H1 (cell line): Measurements from ENCODE around the gene DNAH10. TPM values are rescaled to one million over a fixed set of nuclear protein-coding genes. Genes with fewer than 3 reads are reported as not detected.

Source experiments
- CTCF ChIA-PET: fragments of 300-600 bp; sonication (Branson Sonifier 250); formaldehyde crosslinking; loops from one replicate; lab custom pipeline; 2021; ENCODE audit not compliant: partially characterized antibody; lab: Charles Lee
- POLR2A ChIA-PET: fragments of 300-600 bp; sonication (Branson Sonifier 250); formaldehyde crosslinking; loops from one replicate; lab custom pipeline; 2021; ENCODE audit warnings: inconsistent platforms; ENCODE audit not compliant: partially characterized antibody; lab: Charles Lee
- DNase-seq, 2 experiments: peaks; one replicate each; pipeline versions ENCODE4 v3.0.0 to v3.0.0-alpha.2; 2010 to 2022; ENCODE audit warnings: low spot score in 2 of 2, low read depth in 1 of 2, mixed read lengths in 1 of 2
- FAIRE-seq: peaks from 2 replicates; lab custom pipeline; 2011; peaks lifted over from hg19 to GRCh38; lab: Jason Lieb, UNC
- H2AFZ ChIP-seq: 2 replicates; pipeline ENCODE4 v1.8.1; 2012; ENCODE audit warnings: low read length, inconsistent platforms
- H2AK5ac ChIP-seq: 2 replicates; pipeline ENCODE4 v1.6.1; 2013; ENCODE audit warnings: low read depth, low read length
- H2BK120ac ChIP-seq: replicated peaks from 2 replicates; pipeline ENCODE3; 2013; ENCODE audit warnings: low read depth, low read length, inconsistent platforms
- H2BK12ac ChIP-seq: 2 replicates; pipeline ENCODE4 v1.6.1; 2013; ENCODE audit warnings: low read depth, low read length
- H2BK15ac ChIP-seq: 2 replicates; pipeline ENCODE4 v1.6.1; 2013; ENCODE audit warnings: low read length
- H2BK20ac ChIP-seq: 2 replicates; pipeline ENCODE4 v1.6.1; 2013; ENCODE audit warnings: low read length
- H2BK5ac ChIP-seq: 2 replicates; pipeline ENCODE4 v1.6.1; 2013; ENCODE audit warnings: low read depth, low read length
- H3K14ac ChIP-seq: 2 replicates; pipeline ENCODE4 v1.6.1; 2013; ENCODE audit warnings: inconsistent platforms; ENCODE audit not compliant: insufficient read length
- H3K18ac ChIP-seq: 2 replicates; pipeline ENCODE4 v1.6.1; 2013; ENCODE audit warnings: low read length; ENCODE audit errors: extremely low read depth
- H3K23ac ChIP-seq: 2 replicates; pipeline ENCODE4 v1.6.1; 2013; ENCODE audit warnings: inconsistent platforms; ENCODE audit not compliant: insufficient read length
- H3K23me2 ChIP-seq: 2 replicates; pipeline ENCODE4 v1.6.1; 2013; ENCODE audit warnings: low read depth, low read length
- H3K27ac ChIP-seq: 2 replicates; pipeline ENCODE4 v1.6.1; 2011; ENCODE audit warnings: low read depth, low read length, inconsistent platforms
- H3K27me3 ChIP-seq, 4 experiments: replicated peaks in 1 of 4; 1 replicate in 1 of 4; 2 replicates in 3 of 4; pipeline versions ENCODE4 v1.6.1 to v1.8.1; 2011 to 2013; ENCODE audit warnings: low read length in 3 of 4, mild to moderate bottlenecking in 3 of 4, inconsistent platforms in 2 of 4, mixed read lengths in 2 of 4, moderate library complexity in 1 of 4; ENCODE audit not compliant: control insufficient read depth in 3 of 4, insufficient read depth in 3 of 4; ENCODE audit errors: extremely low read depth in 1 of 4
- H3K36me3 ChIP-seq, 4 experiments: 2 replicates each; pipeline versions ENCODE4 v1.6.1 to v1.8.1; 2011 to 2013; ENCODE audit warnings: mild to moderate bottlenecking in 4 of 4, low read length in 3 of 4, moderate library complexity in 2 of 4, control low read depth in 1 of 4, inconsistent platforms in 1 of 4; ENCODE audit not compliant: insufficient read depth in 4 of 4, control insufficient read depth in 2 of 4
- H3K4ac ChIP-seq: replicated peaks from 2 replicates; pipeline ENCODE3; 2013; ENCODE audit warnings: low read length, low read depth, mixed read lengths, inconsistent platforms; ENCODE audit not compliant: insufficient read length
- H3K4me1 ChIP-seq, 4 experiments: replicated peaks in 1 of 4; 1 replicate in 1 of 4; 2 replicates in 3 of 4; pipeline versions ENCODE4 v1.6.1 to v1.8.1; 2011 to 2013; ENCODE audit warnings: low read length in 3 of 4, inconsistent platforms in 2 of 4, mixed read lengths in 1 of 4; ENCODE audit not compliant: insufficient read depth in 4 of 4, control insufficient read depth in 3 of 4
- H3K4me2 ChIP-seq, 2 experiments: 2 replicates each; pipeline versions ENCODE4 v1.6.1 to v1.8.1; 2011 to 2013; ENCODE audit warnings: low read depth in 2 of 2, low read length in 2 of 2, control low read depth in 1 of 2, inconsistent platforms in 1 of 2, mild to moderate bottlenecking in 1 of 2; ENCODE audit not compliant: insufficient read depth in 1 of 2
- H3K4me3 ChIP-seq, 4 experiments: fragments of 200-600, 300-600 bp in 1 of 4; sonication (generic), shearing (Covaris generic), sonication (Bioruptor Twin) in 1 of 4; 2 replicates each; pipeline versions ENCODE4 v1.5.1 to v1.8.1; 2011 to 2016; ENCODE audit warnings: low read length in 4 of 4, low read depth in 3 of 4, control low read depth in 2 of 4, inconsistent platforms in 2 of 4, mild to moderate bottlenecking in 2 of 4, mixed read lengths in 1 of 4, moderate library complexity in 1 of 4; ENCODE audit not compliant: insufficient read depth in 2 of 4; ENCODE audit errors: extremely low read depth in 1 of 4
- H3K56ac ChIP-seq: replicated peaks from 2 replicates; pipeline ENCODE3; 2013; ENCODE audit warnings: low read depth, mild to moderate bottlenecking, mixed read lengths, low read length, inconsistent platforms; ENCODE audit not compliant: insufficient read length
- H3K79me1 ChIP-seq: 2 replicates; pipeline ENCODE4 v1.6.1; 2013; ENCODE audit warnings: low read depth, low read length, control low read depth
- H3K79me2 ChIP-seq, 2 experiments: 2 replicates each; pipeline versions ENCODE4 v1.6.1 to v1.8.1; 2012 to 2013; ENCODE audit warnings: low read length in 2 of 2, mild to moderate bottlenecking in 2 of 2, inconsistent platforms in 1 of 2; ENCODE audit not compliant: insufficient read depth in 2 of 2, control insufficient read depth in 1 of 2
- H3K9ac ChIP-seq, 4 experiments: replicated peaks in 1 of 4; 1 replicate in 1 of 4; 2 replicates in 3 of 4; pipeline versions ENCODE4 v1.6.1 to v1.8.1; 2011 to 2013; ENCODE audit warnings: low read depth in 3 of 4, low read length in 3 of 4, control low read depth in 2 of 4, mild to moderate bottlenecking in 2 of 4, moderate library complexity in 2 of 4, inconsistent platforms in 1 of 4; ENCODE audit errors: extremely low read depth in 1 of 4
- H3K9me3 ChIP-seq, 2 experiments: 2 replicates each; pipeline versions ENCODE4 v1.6.1 to v1.8.1; 2012 to 2013; ENCODE audit warnings: mild to moderate bottlenecking in 2 of 2, moderate library complexity in 2 of 2, control low read depth in 1 of 2, inconsistent platforms in 1 of 2, low read depth in 1 of 2, low read length in 1 of 2, mixed read lengths in 1 of 2; ENCODE audit not compliant: insufficient read depth in 2 of 2
- H4K20me1 ChIP-seq, 2 experiments: replicated peaks in 1 of 2; 2 replicates each; pipeline versions ENCODE3 to v1.8.1; 2011 to 2013; ENCODE audit warnings: inconsistent platforms in 2 of 2, low read length in 2 of 2, mild to moderate bottlenecking in 1 of 2; ENCODE audit not compliant: insufficient read depth in 2 of 2, control insufficient read depth in 1 of 2
- H4K5ac ChIP-seq: 2 replicates; pipeline ENCODE4 v1.6.1; 2013; ENCODE audit warnings: low read length, low read depth, mixed read lengths, inconsistent platforms; ENCODE audit not compliant: insufficient read length
- H4K8ac ChIP-seq: 2 replicates; pipeline ENCODE4 v1.8.0; 2013; ENCODE audit warnings: mild to moderate bottlenecking, moderate library complexity, low read length, inconsistent platforms; ENCODE audit not compliant: insufficient read depth; ENCODE audit errors: extremely low read depth
- H4K91ac ChIP-seq: replicated peaks from 2 replicates; pipeline ENCODE3; 2013; ENCODE audit warnings: low read length, mixed read lengths, inconsistent platforms; ENCODE audit not compliant: insufficient read length
- BRCA1 ChIP-seq: IDR thresholded peaks from 2 replicates; pipeline ENCODE4 v1.6.1; 2012; ENCODE audit warnings: low read depth, low read length, improper control_type of control experiment
- CHD1 ChIP-seq: IDR thresholded peaks from 2 replicates; pipeline ENCODE4 v1.6.1; 2012; ENCODE audit warnings: low read depth, low read length, improper control_type of control experiment
- EGR1 ChIP-seq: IDR thresholded peaks from 2 replicates; pipeline ENCODE4 v1.6.1; 2011; ENCODE audit warnings: low read depth, low read length, borderline replicate concordance
- POLR2A ChIP-seq, 2 experiments: IDR thresholded peaks; 1 replicate in 1 of 2; 2 replicates in 1 of 2; pipeline ENCODE4 v1.6.1; 2011; ENCODE audit warnings: low read depth in 2 of 2, low read length in 2 of 2, mild to moderate bottlenecking in 2 of 2; ENCODE audit errors: control extremely low read depth in 1 of 2
- POLR2AphosphoS5 ChIP-seq: IDR thresholded peaks from 2 replicates; pipeline ENCODE4 v1.6.1; 2011; ENCODE audit warnings: low read depth, low read length
- POU5F1 ChIP-seq: IDR thresholded peaks from 2 replicates; pipeline ENCODE4 v1.6.1; 2011; ENCODE audit warnings: low read depth, mild to moderate bottlenecking, low read length, moderate library complexity
- RAD21 ChIP-seq, 2 experiments: IDR thresholded peaks in 1 of 2; conservative IDR thresholded peaks in 1 of 2; 2 replicates each; pipeline ENCODE4 v1.6.1; 2011; ENCODE audit warnings: low read depth in 2 of 2, low read length in 2 of 2, improper control_type of control experiment in 1 of 2, inconsistent platforms in 1 of 2, mild to moderate bottlenecking in 1 of 2, moderate library complexity in 1 of 2
- RBBP5 ChIP-seq: IDR thresholded peaks from 2 replicates; pipeline ENCODE4 v1.7.1; 2012; ENCODE audit warnings: low read depth, mild to moderate bottlenecking, inconsistent platforms, low read length, moderate library complexity, borderline replicate concordance
- SIRT6 ChIP-seq: IDR thresholded peaks from one replicate; pipeline ENCODE4 v1.7.1; 2012; ENCODE audit warnings: low read length, inconsistent platforms
- SP1 ChIP-seq: IDR thresholded peaks from 2 replicates; pipeline ENCODE4 v1.6.1; 2011; ENCODE audit warnings: low read depth, low read length
- SRF ChIP-seq: IDR thresholded peaks from 2 replicates; pipeline ENCODE4 v1.6.1; 2011; ENCODE audit warnings: mild to moderate bottlenecking, low read depth, low read length, moderate library complexity
- WGBS, 2 experiments: shearing (Covaris generic) in 1 of 2; methylation state at CpG; one replicate each; pipeline versions ENCODE4 v1.1.6 to v1.1.7; 2013 to 2015; ENCODE audit warnings: low lambda C conversion rate in 2 of 2, mixed read lengths in 2 of 2, inconsistent platforms in 1 of 2, low coverage in 1 of 2, missing lambda C conversion rate in 1 of 2; ENCODE audit not compliant: insufficient replicate concordance in 2 of 2, insufficient coverage in 1 of 2, insufficient read length in 1 of 2; ENCODE audit errors: extremely low coverage in 1 of 2, missing lambda C conversion rate in 1 of 2; 5-methylcytosine and 5-hydroxymethylcytosine counted together
- polyA plus RNA-seq, 7 experiments: library from polyadenylated mRNA; depleted of rRNA in 3 of 7; stranded (reverse) in 5 of 7; unstranded in 2 of 7; fragments of >200 nt in 5 of 7; fragments of 200-250 nt in 2 of 7; gene quantifications; 1 replicate in 5 of 7; 2 replicates in 1 of 7; 4 replicates in 1 of 7; pipeline versions ENCODE4 v1.2.1 to v1.2.3, GENCODE V29; 2011 to 2013; ENCODE audit warnings: missing spikeins in 2 of 7, mixed read lengths in 2 of 7
- total RNA-seq: library from RNA; stranded (reverse); fragmentation: NEBNext Ultra II Directional; extraction: Animal tissue kit (Norgen Biotek cat#: 25700); gene quantifications from 2 replicates; pipeline ENCODE4 v1.2.1, GENCODE V29; 2021

DNAH10 gene
- total and polyA plus RNA-seq, 2 of the 8 experiments (the other 6 are each of a cell fraction or from before 2014, with no cell fraction given): 0.02 to 0.24 TPM

GRCh38 chr12:123946152-123946515, 184.0 kb downstream of the DNAH10 start:
- DNase-seq: no peak
- no peak overlapping the region for H3K23ac ChIP-seq
- ChIA-PET POLR2A (no interaction called here), CTCF (interaction anchor here (1.6 to 2.7 kb wide), 2 partner anchors 13 to 41 kb away, joined by 7 to 8 read pairs; no protein-coding TSS in a partner anchor)
- no peak overlapping the region for H4K91ac ChIP-seq
- H2BK20ac ChIP-seq: no peak overlapping the region
- H2BK5ac ChIP-seq: no peak overlapping the region
- peaks cover 0 to 9% (median 3%) of the 10 kb centered on the region in 4 experiments; a peak in 3 of 7 replicates for H3K27me3 ChIP-seq
- H2AK5ac ChIP-seq: no peak overlapping the region
- no peak overlapping the region for H3K4ac ChIP-seq
- H4K5ac ChIP-seq: no peak overlapping the region
- H3K14ac ChIP-seq: no peak overlapping the region
- no peak overlapping the region for H3K4me2 ChIP-seq
- no peak overlapping the region for H3K27ac ChIP-seq
- no peak overlapping the region for H2BK12ac ChIP-seq
- no peak overlapping the region for H4K8ac ChIP-seq
- H2AFZ ChIP-seq: no peak overlapping the region
- H3K23me2 ChIP-seq: no peaks in the 10 kb centered on the region
- H3K4me1 ChIP-seq: no peaks in the 10 kb centered on the region
- no peaks in the 10 kb centered on the region for H3K79me1 ChIP-seq
- H3K9ac ChIP-seq: no peak overlapping the region
- no peaks in the 10 kb centered on the region for H3K36me3 ChIP-seq
- H3K79me2 ChIP-seq: no peaks in the 10 kb centered on the region
- no peak overlapping the region for H2BK120ac ChIP-seq
- no peak overlapping the region for H3K56ac ChIP-seq
- H2BK15ac ChIP-seq: no peak overlapping the region
- no peaks in the 10 kb centered on the region for H4K20me1 ChIP-seq
- FAIRE-seq: no peak
- no peaks in the 10 kb centered on the region; a peak in 1 of 4 replicates for H3K9me3 ChIP-seq
- no peak overlapping the region for H3K18ac ChIP-seq
- WGBS, 2 experiments: 87% methylated on average over 8 of the region's 8 CpGs; no CpG with 5 or more reads in 1 of the 2 experiments
- H3K4me3 ChIP-seq: no peak overlapping the region
- TF ChIP-seq RBBP5 (no peak), SP1 (no peak), CHD1 (no peak), POU5F1 (no peak), POLR2A (IDR thresholded peaks at IDR 0.05; ENCODE audit: control extremely low read depth in 1 of 2, low read depth in 2 of 2, low read length in 2 of 2) (no peak), SRF (no peak), BRCA1 (no peak), RAD21 (IDR thresholded peaks at IDR 0.05 in 1 of 2, conservative IDR thresholded peaks at IDR 0.05 in 1 of 2; ENCODE audit: low read depth in 2 of 2, low read length in 2 of 2) (no peak), EGR1 (no peak), SIRT6 (no peak), POLR2AphosphoS5 (no peak)
